G401 (cell line): ENCODE data around the gene DIP2B. TPM values are rescaled to one million over a fixed set of nuclear protein-coding genes. Genes with fewer than 3 reads are reported as not detected.
A peak's percentile ranks its signal among the peaks of the same experiment; 100 is the strongest.

ENCODE experiments used
- DNase-seq: peaks from one replicate; pipeline ENCODE4 v3.0.0-alpha.2; 2015; ENCODE audit warnings: low spot score
- in situ Hi-C: cut with HindIII; loops from 2 replicates; pipeline ENCODE4 v1.10.0; 2016; ENCODE audit warnings: low sequenced_read_pairs, mixed read lengths
- total RNA-seq: library from RNA; depleted of rRNA; stranded (reverse); fragments of >200 nt; shearing (Covaris generic); gene quantifications from 2 replicates; pipeline ENCODE4 v1.2.3, GENCODE V29; 2014

Gene DIP2B
- total RNA-seq, 1 experiment from 2014 or later: 10.2 TPM

- no peak for DNase-seq
- in situ Hi-C loops: no loop called here
Observed at GRCh38 chr12:50600364-50600763, 95.6 kb downstream of the DIP2B start.

DNA sequence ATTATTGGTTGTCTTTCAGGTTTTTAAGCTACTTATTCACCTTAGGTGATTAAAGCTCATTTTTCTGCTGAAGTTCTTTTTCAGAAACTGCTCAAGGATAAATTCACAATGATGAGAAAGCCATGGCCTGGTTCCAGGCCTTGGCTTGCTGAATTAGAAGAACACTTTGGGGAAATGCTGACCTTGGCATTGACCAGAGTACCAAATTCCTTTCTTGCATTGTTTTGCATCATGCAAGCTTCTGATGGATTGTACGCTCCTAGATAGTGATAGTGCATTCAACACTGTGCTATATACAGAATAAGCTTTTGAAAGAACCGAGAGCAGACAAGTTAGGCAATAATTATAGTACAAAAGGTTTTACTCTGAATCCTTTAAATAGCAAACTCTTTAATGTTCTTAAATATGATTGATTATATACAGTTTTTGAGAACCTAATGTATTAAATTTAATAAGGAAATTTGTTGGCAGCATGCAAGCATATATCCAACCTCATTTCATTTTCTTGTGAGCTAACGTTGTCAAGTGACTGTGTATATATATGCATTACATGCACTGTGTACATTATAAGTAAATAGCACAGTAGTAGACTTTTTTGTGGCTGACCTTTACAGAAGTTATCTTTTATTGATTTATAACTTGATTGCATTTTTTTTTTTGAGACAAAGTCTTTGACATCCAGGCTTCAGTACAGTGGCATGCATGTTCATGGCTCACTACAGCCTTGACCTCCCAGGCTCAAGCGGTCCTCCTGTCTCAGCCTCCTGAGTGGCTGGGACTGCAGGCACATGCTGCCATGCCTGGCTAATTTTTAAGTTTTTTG is 99.2 kb downstream of the DIP2B start:
- DNase-seq: peak; percentile 72
- in situ Hi-C loops: no loop called here

GRCh38 chr12:50604640-50604920 is 99.8 kb downstream of the DIP2B start:
- DNase-seq: no peak
- in situ Hi-C loops: no loop called here

DNA sequence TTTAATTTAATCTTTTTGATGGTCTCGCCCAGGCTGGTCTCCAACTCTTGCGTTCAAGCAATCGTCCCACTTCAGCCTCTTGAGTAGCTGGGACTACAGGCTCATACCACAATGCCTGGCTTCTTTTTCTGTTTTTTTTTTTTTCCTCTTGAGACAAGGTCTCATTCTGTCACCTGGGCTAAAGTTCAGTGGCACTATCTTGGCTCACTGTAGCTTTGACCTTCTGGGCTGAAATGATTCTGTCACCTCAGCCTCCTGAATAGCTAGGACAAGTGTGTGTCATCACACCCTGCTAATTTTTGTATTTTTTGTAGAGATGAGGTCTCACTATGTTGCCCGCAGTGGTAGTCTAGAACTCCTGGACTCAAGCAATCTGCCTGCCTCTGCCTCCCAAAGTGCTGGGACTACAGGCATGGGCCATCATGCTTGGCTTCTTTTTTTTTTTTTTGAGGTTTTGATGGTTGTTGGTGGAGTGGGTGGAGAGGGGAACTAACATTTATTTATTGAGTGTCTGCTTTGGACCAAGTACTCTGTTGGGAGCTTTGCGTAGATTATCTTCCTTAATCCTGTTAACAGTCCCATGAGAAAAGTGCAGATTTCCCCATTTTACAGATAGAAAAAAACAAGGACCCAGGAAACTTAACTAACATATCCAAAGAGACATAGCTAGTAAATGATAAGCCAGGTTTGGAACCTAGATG is 102.0 kb downstream of the DIP2B start:
- in situ Hi-C loops: no loop called here
- DNase-seq: no peak

- DNase-seq: no peak
- in situ Hi-C loops: no loop called here
Observed at GRCh38 chr12:50609292-50609874, 104.6 kb downstream of the DIP2B start.

GRCh38 chr12:50610171-50610570 is 105.4 kb downstream of the DIP2B start:
- in situ Hi-C loops: no loop called here
- no peak for DNase-seq

DNA sequence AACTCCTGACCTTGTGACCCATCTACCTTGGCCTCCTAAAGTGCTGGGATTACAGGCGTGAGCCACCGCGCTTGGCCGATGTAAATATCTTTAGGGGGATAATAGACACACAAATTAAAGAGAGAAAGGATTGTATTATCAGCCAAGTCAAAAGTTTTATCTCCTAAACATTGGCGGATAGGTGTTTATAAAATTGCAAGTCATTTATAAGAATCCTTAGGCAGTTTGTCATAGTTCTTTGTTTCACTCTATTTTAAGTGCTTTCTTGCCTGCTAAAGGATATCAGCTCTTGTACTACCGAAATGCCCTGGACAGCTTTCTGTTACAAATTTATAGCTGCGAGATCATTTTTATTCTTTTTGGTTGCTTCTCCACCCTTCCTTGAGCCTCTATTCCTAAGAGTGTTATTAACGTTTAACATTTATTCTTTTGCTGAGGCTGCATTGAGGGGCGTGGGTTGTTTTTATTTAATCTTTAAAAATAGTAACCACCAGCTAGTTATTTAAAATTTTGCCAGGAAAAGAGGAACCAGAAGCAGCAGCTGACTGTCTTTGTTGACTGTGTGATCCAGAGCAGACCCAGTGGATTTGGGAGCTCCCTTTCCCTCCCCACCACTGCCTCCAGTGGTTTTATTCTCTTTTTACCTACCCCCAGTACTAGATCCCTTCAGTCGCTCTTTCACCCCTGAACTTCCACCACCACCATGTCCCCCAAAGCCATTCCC is 106.4 kb downstream of the DIP2B start:
- in situ Hi-C loops: no loop called here
- DNase-seq: no peak

GRCh38 chr12:50612882-50613281 is 108.1 kb downstream of the DIP2B start:
- peak; percentile 83 for DNase-seq
- in situ Hi-C loops: no loop called here

DNA sequence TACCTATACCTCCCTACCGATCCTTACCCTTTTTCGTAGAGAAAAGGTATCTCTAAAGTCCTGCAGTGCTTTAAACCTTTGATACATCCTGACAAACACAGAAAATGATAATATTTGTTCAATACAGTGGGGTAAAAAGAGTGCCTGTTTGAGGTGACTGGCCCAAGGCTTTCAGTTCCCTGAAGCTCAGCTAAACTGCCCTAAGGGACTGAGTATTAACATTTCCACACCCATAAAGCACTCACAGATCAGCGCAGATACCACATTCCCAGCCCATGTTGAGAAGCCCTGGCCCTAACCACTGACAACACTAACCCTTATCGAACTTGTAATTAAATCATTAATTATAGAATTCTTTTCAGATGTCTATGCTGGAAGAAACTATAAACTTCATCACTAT is 108.7 kb downstream of the DIP2B start:
- no peak for DNase-seq
- in situ Hi-C loops: no loop called here

GRCh38 chr12:50614167-50614759 is 109.5 kb downstream of the DIP2B start:
- in situ Hi-C loops: no loop called here
- peak; percentile 62 for DNase-seq

DNA sequence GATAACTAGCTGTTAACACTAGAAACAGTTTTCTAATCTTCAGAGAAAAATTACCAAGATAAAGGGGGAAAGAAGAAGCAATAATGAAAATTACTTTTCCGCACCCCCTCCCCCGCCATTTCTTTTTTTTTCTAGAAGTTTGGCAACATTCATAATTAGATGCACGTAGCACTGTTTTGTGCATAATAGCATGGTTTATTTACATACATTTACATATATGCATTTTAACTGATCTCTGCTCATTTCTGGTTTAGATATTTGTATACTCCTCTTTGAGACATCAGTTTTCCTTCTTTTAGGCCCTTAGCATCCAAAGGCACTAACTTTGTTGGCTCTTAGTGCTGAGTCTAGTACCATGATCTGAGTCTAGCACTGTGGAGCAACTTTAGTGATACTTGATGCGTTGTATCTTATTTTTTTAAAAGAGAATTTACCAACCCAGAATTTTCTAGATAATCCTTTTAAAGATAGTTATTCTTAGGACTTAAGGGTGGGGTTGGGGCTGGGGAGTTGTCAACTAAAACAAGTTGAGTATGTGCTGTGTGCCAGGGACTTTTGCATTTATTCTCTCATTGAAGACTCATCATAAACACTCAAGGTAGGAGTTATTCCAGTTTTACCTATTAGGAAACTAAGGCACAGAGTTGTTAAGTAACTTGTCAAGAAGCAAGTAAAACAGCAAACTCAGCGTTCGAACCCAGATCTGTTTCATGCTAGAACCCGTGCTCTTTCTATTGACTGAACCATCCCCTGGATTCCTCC is 110.5 kb downstream of the DIP2B start:
- no peak for DNase-seq
- in situ Hi-C loops: no loop called here

- in situ Hi-C loops: no loop called here
- DNase-seq: peak; percentile 76
Observed at GRCh38 chr12:50615907-50616296, 111.1 kb downstream of the DIP2B start.

GRCh38 chr12:50617657-50618056 is 112.9 kb downstream of the DIP2B start:
- DNase-seq: no peak
- in situ Hi-C loops: no loop called here

GRCh38 chr12:50618864-50619609 is 114.3 kb downstream of the DIP2B start:
- DNase-seq: no peak
- in situ Hi-C loops: no loop called here

DNA sequence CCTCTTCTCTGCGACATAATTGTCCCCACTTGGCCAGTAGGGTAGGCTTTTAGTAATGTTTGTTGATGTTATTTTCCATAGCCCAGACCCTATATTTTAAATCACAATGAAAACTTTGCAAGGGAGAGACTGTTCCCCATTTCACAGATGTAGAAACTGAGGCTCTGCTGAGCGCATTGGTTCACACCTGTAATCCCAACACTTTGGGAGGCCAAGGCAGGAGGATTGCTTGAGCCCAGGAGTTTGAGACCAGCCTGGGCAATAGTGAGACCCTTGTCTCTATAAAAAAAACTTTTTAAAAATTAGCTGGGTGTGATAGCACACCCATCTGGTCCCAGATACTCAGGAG is 114.8 kb downstream of the DIP2B start:
- no peak for DNase-seq
- in situ Hi-C loops: no loop called here

DNA sequence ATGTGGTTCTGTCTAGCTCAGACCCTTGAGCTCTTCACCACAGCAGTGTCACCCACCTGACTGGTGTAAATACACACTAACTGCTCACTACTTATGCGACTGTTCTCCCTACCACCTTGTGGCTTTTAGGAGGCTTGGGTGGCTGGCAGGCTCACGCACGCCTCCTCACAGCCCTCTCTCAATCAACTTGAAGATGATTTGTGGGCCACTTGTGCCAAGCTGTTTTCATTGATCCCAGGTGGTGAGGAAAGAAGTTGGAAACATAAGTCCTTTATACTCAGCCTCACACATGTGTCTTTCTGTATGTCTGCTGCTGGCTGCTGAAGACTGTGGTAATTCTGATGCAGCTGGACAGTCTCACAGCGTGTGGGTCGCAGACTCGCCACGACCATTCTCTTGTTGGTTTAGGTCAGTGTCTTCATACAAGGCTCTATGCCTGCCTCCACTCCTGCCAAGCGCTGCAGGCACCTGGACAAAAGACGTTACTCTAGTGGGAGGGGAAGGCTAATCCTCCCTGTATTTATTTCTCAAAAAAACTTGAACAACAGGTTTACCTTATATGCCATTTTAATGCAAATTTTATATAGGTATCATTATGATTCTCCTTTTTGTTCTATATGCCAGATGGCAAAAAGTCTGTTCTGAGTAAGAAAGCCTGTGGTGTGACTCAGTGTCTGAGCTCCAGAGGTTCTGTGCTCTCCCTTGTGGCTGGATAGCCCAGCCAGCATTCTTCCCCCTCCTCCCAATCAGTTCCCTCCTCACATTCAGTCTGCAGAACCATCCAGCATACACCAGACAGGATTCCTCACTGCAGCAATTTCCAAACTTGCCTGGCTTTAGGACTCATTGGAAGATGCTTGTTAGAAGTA is 115.6 kb downstream of the DIP2B start:
- in situ Hi-C loops: no loop called here
- DNase-seq: no peak

GRCh38 chr12:50620978-50621360 is 116.2 kb downstream of the DIP2B start:
- in situ Hi-C loops: no loop called here
- no peak for DNase-seq
